Adrenal gland (tissue), 12 donors: Measurements from ENCODE around the gene ZNF678. TPM values are rescaled to one million over a fixed set of nuclear protein-coding genes. Genes with fewer than 3 reads are reported as not detected.
"Not testable (repeated sequence)": the region's sequence is repeated elsewhere in the genome, so short reads cannot be mapped to it uniquely, and the experiment has no call there.

Experiments used
- DNase-seq, 7 donors: peaks; one replicate each; pipeline ENCODE4 v3.0.0-alpha.2; 2019 to 2020
- H3K27ac ChIP-seq, 5 donors: fragments of 200-600 bp; sonication (generic) in 4 of 5; 1 replicate in 3 of 5; 2 replicates in 2 of 5; pipeline versions ENCODE4 v1.5.1 to v1.8.0; 2016 to 2020; ENCODE audit warnings: mild to moderate bottlenecking in 1 of 5
- H3K27me3 ChIP-seq: fragments of 200-600 bp; 2 replicates; pipeline ENCODE4 v1.8.0; 2021
- H3K36me3 ChIP-seq, 2 donors: fragments of 200-600 bp; replicated peaks in 1 of 2; 1 replicate in 1 of 2; 2 replicates in 1 of 2; pipeline versions ENCODE4 v1.5.1 to v1.8.0; 2018 to 2022
- H3K4me1 ChIP-seq, 2 donors: fragments of 200-600 bp; replicated peaks in 1 of 2; 1 replicate in 1 of 2; 2 replicates in 1 of 2; pipeline versions ENCODE4 v1.5.1 to v1.8.0; 2018 to 2021
- H3K4me3 ChIP-seq, 4 donors: fragments of 200-600 bp; sonication (generic) in 3 of 4; one replicate each; pipeline ENCODE4 v1.5.1; 2016 to 2018
- H3K9me3 ChIP-seq, 3 donors: fragments of 200-600 bp; sonication (generic) in 1 of 3; replicated peaks in 1 of 3; 1 replicate in 2 of 3; 2 replicates in 1 of 3; pipeline versions ENCODE4 v1.5.1 to v1.8.0; 2016 to 2021
- POLR2A ChIP-seq, 2 donors: fragments of 450-650 bp; IDR thresholded peaks; one replicate each; pipeline ENCODE4 v1.6.1; 2017; ENCODE audit warnings: antibody characterized with exemption in 2 of 2, mild to moderate bottlenecking in 2 of 2, moderate library complexity in 1 of 2
- WGBS, 4 donors: extraction: QIAGEN DNeasy Blood & Tissue Kit in 2 of 4; methylation state at CpG; one replicate each; pipeline versions ENCODE4 v1.1.5 to v1.1.7; 2013 to 2017; 5-methylcytosine and 5-hydroxymethylcytosine counted together
- intact Hi-C, 2 donors: fragments of 100-400 bp; cut with DNase I; formaldehyde crosslinking; loops; one replicate each; pipeline versions ENCODE4 v1.14.1 to v1.15.0; 2022 to 2023
- polyA plus RNA-seq, 3 donors: library from polyadenylated mRNA; stranded (reverse); fragments of 200-250 nt in 2 of 3; fragments of 350-450 nt in 1 of 3; fragmentation: Illumina TruSeq in 1 of 3; extraction: RNeasy Lipid Tissue Mini Kit (QIAGEN cat#74804) in 1 of 3; gene quantifications; one replicate each; pipeline ENCODE4 v1.2.3, GENCODE V29; 2013 to 2014
- total RNA-seq, 9 donors: library from RNA; depleted of rRNA in 4 of 9; stranded (reverse); fragments of >200 nt in 4 of 9; fragments of 120-200 nt in 1 of 9; fragmentation: NEBNext Ultra II Directional in 1 of 9; extraction: Animal tissue kit (Norgen Biotek cat#: 25700) in 1 of 9; gene quantifications; one replicate each; pipeline versions ENCODE4 v1.1.0 to v1.2.4, GENCODE V29; 2013 to 2023
- TF ChIP-seq, protein P1 (sequence below), 6 experiments: fragments of 450-650 bp in 4 of 6; fragments of 200-600 bp in 2 of 6; sonication (generic) in 1 of 6; IDR thresholded peaks; 1 replicate in 5 of 6; 2 replicates in 1 of 6; pipeline versions ENCODE4 v1.5.1 to v1.8.0; 2016 to 2021; ENCODE audit warnings: antibody characterized with exemption in 6 of 6, mild to moderate bottlenecking in 2 of 6, moderate library complexity in 1 of 6
- donor health status: healthy with polysubstance abuse.
- donor health status: Bipolar disorder and iron deficiency.
- donor health status: DM: yes; HTN: yes; CAD: no.
- donor health status: DM: no; HTN: no; CAD: no.
- donor health status: DM: no; HTN: no; CAD: no.
- donor health status: DM: yes; HTN: yes; CAD: no.

The ZNF678 gene
- total and polyA plus RNA-seq, 12 donors, result 0.81 to 14.0 (median 5.5) TPM

DNA sequence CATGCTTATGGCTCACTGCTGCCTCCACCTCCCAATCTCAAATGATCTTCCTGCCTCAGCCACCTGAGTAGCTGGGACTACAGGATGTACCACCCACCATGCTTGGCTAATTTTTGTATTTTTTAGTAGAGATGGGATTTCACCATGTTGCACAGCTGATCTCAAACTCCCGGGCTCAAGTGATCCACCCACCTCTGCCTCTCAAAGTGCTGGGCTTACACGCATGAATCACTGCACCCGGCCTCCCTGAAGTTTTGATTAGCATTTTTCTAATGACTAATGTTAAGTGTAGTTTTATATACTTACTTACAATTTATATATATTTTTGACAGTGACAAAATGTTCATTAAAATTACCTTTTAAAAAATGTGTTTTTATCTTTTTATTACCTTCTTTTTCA, 41.1 kb downstream of the ZNF678 start:
- Histone ChIP-seq H3K4me3 (no peak overlapping the region), H3K27me3 (no peaks in the 10 kb centered on the region), H3K36me3 (no peaks in the 10 kb centered on the region), H3K27ac (no peak overlapping the region), H3K4me1 (peaks cover 0 to 7% of the 10 kb centered on the region in 2 donors), H3K9me3 (peaks cover 0 to 12% (median 0%) of the 10 kb centered on the region in 3 donors)
- WGBS, 4 donors, result 91 to 99% (median 95%) methylated on average over 3 of the region's 3 CpGs
- DNase-seq, result no peak
- intact Hi-C loops, result no loop called here
- TF ChIP-seq POLR2A (IDR thresholded peaks at IDR 0.05), result no peak
- TF ChIP-seq, protein P1, sequence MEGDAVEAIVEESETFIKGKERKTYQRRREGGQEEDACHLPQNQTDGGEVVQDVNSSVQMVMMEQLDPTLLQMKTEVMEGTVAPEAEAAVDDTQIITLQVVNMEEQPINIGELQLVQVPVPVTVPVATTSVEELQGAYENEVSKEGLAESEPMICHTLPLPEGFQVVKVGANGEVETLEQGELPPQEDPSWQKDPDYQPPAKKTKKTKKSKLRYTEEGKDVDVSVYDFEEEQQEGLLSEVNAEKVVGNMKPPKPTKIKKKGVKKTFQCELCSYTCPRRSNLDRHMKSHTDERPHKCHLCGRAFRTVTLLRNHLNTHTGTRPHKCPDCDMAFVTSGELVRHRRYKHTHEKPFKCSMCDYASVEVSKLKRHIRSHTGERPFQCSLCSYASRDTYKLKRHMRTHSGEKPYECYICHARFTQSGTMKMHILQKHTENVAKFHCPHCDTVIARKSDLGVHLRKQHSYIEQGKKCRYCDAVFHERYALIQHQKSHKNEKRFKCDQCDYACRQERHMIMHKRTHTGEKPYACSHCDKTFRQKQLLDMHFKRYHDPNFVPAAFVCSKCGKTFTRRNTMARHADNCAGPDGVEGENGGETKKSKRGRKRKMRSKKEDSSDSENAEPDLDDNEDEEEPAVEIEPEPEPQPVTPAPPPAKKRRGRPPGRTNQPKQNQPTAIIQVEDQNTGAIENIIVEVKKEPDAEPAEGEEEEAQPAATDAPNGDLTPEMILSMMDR (IDR thresholded peaks at IDR 0.05), result no peak

DNA sequence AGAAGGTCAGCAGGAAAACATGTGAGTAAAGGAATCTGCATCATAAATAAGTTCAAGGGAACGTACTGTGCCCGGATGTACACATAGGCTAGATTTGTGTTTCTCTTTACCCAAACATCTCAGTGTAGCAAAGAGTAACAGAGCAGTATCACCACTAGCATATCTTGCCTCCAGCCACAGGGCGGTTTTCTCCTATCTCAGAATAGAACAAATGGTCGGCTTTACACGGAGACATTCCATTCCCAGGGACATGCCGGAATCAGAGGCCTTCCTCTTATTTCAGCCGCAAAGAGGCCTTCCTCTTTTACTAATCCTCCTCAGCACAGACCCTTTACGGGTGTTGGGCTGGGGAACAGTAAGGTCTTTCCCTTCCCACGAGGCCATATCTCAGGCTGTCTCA, 42.9 kb downstream of the ZNF678 start:
- H3K4me1 ChIP-seq, H3K27me3 ChIP-seq, H3K36me3 ChIP-seq, H3K4me3 ChIP-seq, intact Hi-C loops, H3K27ac ChIP-seq, DNase-seq: not testable (repeated sequence)
- peaks cover 0 to 17% (median 0%) of the 10 kb centered on the region in 3 donors for H3K9me3 ChIP-seq
- WGBS, 4 donors, result 77 to 83% (median 81%) methylated on average over 7 to 9 of the region's 9 CpGs

DNA sequence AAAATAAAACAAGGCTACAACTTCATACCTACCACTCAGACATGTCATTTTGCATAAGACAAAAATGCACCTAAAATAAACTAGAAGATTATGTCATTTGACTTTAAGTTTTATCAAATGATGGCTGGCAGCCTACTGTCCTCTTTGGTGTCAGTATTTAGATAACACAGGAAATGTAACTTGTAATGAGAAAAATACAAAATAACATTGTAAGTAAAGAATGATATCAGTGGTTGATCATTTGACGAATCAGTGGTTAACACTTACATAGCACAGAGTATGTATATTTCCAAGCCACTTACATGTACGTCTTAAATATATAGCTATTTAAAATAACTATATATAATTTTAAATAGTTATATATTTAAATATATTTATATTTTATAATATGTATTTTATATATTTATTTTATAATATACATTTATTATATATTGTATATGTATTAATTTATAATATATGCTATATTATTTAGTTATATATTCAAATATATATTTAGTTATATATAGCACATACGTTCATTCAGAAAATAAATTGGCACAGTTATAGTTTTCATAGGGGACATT, 44.1 kb downstream of the ZNF678 start:
- WGBS, 4 donors, result 91 to 96% (median 94%) methylated on average over 3 of the region's 3 CpGs

DNA sequence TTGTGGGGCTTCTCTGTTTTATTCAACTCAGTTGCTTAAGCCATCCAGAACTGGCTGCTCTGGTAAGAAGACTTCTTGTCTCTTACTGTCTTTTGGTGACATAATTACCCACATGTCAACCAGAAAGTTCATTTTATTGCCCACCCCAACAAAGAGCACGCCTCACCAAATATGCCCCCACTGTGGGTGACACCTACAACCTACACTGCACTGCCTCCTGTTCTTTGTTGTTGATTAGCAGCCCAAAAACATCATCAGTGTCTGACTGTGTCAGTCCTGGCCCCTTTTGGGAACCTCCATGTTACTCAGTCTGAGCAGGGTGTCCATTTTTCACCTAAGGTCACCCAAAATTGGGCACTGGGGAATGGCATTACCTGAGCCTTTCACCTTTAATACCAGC, 49.3 kb downstream of the ZNF678 start:
- no peak for TF ChIP-seq POLR2A (IDR thresholded peaks at IDR 0.05)
- TF ChIP-seq, protein P1 (IDR thresholded peaks at IDR 0.05), result no peak
- H3K4me3 ChIP-seq, result no peak overlapping the region
- 98 to 100% (median 100%) methylated on average over 1 of the region's 1 CpG for WGBS, 4 donors
- DNase-seq, result no peak
- no peak overlapping the region for H3K27ac ChIP-seq
- H3K9me3 ChIP-seq, result peaks cover 0 to 17% (median 0%) of the 10 kb centered on the region in 3 donors
- no peaks in the 10 kb centered on the region for H3K36me3 ChIP-seq
- intact Hi-C loops, result no loop called here
- H3K4me1 ChIP-seq, result no peaks in the 10 kb centered on the region
- H3K27me3 ChIP-seq, result no peaks in the 10 kb centered on the region

More for the DNA sequence above, 44.1 kb downstream of the ZNF678 start:
- no peak for DNase-seq
- H3K4me1 ChIP-seq, result no peaks in the 10 kb centered on the region
- no peaks in the 10 kb centered on the region for H3K36me3 ChIP-seq
- intact Hi-C loops, result no loop called here
- H3K27me3 ChIP-seq, result no peaks in the 10 kb centered on the region
- peaks cover 0 to 17% (median 0%) of the 10 kb centered on the region in 3 donors for H3K9me3 ChIP-seq
- no peak overlapping the region for H3K27ac ChIP-seq
- TF ChIP-seq, protein P1 (IDR thresholded peaks at IDR 0.05), result no peak
- TF ChIP-seq POLR2A (IDR thresholded peaks at IDR 0.05), result no peak
- no peak overlapping the region for H3K4me3 ChIP-seq

DNA sequence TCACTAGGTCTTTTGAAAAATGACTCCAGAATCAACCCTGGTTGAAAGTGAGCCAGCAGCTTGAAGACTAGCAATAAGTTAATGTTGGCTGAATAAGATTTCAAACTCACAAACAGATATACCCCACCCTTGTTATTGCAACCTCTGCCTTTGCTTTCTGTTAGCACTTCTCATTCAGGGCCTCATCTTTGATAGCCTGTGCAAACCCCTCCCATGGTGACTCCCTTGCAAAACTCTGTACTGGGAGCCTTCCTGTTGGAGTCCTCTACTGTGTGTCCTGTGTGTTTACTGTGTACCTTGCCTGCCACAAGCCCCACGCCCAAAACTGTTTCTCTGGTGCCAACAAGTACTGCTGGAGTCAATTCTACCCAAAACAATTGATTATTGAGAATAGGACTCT, 50.2 kb downstream of the ZNF678 start:
- DNase-seq, result no peak
- Histone ChIP-seq H3K4me1 (no peaks in the 10 kb centered on the region), H3K9me3 (peaks cover 0 to 15% (median 0%) of the 10 kb centered on the region in 3 donors), H3K4me3 (no peak overlapping the region), H3K27ac (no peak overlapping the region), H3K27me3 (no peaks in the 10 kb centered on the region), H3K36me3 (no peaks in the 10 kb centered on the region)
- intact Hi-C loops, result no loop called here
- 95 to 100% (median 98%) methylated on average over 1 of the region's 1 CpG for WGBS, 4 donors
- TF ChIP-seq POLR2A (IDR thresholded peaks at IDR 0.05), result no peak
- TF ChIP-seq, protein P1 (IDR thresholded peaks at IDR 0.05), result no peak
